Stimulated activated CD4-positive, alpha-beta T cell treated with anti-CD3 and anti-CD28 coated beads, Interleukin-2, amount 100 ng/mL, for 4 hours (primary cell): ENCODE measurements around the gene PELI1.

ENCODE experiments used
- DNase-seq: peaks from one replicate; pipeline ENCODE4 v3.0.0-alpha.2; 2020; ENCODE audit warnings: low read depth

PELI1 gene

DNA sequence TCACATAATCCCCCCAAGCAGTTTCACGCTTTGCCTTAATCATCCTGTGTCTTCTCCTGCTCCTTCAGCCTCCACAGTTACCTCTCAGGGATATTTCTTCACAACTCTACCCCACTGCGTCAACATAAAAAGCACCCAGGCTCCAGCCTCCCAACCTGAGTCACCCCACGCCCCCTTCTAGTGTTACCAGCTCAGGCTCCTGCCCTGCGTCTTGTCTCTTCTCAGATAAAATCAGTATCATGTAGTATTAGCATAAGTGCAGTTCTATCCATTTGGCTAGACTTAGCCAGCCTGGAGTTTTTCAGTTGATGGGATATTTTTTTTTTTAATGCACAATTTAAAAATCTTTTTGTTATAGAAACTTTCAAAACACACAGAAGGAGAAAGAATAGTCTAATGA lies 9.6 kb upstream of the PELI1 start:
- no peak for DNase-seq

GRCh38 chr2:64151476-64151875 lies 7.3 kb upstream of the PELI1 start:
- no peak for DNase-seq

GRCh38 chr2:64145714-64146113 lies 1.5 kb upstream of the PELI1 start:
- DNase-seq, result no peak

DNA sequence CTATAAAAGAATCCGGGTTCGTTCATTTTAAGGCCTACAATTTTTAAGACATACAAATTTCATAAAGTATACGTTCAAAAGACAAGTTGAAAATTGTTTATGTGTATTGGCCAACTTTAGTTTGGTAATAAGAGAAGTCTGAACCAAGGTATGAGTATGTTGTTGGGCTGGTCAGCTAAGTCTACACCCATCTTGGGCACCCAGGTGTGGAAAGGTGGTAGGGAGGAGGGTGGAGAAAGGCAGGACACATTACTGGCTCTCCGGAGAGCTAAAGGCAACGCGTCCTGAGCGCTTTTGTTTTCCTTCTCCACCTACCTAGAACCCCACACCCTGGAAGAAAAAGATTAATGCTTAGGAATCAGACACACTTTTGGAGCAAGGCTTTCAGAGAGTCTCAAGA lies 899 bp upstream of the PELI1 start:
- no peak for DNase-seq

DNA sequence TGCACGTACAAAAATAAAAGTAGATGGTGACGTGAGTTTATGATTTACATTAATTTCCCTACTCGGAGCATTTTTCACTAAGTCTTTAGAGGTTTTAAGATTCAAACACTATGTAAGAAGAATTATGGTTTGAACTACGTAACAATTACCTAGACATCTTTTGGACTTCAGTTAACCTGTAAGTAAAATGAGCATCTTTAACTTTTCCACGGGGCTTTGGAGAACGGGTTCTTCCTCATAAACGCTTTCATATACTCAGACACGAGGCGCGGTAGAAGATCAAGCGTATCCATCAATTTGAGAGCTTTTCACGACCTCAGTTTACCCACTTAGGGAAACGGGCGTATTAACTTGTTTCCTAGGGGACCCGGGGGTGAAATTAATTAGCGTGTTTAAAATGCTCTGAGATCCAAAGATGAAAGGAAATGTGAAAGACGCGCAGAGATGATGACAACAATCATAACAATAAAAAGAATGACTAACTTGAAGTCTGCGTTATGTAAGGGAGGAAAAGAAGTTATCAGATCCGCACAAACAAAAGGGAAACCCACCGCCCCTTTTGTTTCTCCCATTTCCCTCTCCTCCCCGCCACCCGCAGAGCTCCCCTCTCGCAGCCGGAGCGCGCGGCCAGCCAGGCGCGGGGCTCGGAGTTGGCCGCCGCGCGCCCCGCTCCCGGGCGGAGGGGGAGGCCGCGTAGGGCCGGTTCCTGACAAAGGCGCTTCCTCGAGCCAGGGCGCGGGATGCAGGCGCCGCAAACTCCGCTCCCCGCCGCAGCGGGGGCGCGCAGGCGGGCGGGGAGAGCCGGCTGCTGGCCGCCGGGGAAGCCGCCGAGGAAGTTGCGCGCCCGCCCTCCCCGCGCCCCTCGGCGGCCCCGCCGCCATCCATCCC lies 807 bp downstream of the PELI1 start:
- DNase-seq, result peak; percentile 6

DNA sequence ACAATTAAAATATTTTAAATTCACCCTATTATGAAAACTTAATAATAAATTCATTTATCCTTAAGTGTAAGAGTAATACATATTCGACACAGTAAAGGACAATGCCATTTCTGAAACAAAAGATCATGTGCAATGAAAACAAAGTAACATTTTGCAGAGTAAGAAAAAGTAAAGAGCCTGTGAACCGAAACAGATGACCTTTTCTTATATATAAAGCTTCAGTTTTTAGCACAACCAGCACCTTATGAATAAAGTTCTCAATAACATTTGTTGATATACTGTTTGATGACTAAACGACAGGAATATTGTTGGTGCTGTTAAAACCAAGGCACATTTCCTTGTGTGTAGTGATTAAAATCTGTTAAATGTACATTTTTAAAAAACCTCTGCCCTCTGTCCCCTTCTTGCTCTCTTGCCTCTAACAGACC lies 1.5 kb downstream of the PELI1 start:
- no peak for DNase-seq

GRCh38 chr2:64141674-64142405 lies 2.4 kb downstream of the PELI1 start:
- DNase-seq, result no peak

DNA sequence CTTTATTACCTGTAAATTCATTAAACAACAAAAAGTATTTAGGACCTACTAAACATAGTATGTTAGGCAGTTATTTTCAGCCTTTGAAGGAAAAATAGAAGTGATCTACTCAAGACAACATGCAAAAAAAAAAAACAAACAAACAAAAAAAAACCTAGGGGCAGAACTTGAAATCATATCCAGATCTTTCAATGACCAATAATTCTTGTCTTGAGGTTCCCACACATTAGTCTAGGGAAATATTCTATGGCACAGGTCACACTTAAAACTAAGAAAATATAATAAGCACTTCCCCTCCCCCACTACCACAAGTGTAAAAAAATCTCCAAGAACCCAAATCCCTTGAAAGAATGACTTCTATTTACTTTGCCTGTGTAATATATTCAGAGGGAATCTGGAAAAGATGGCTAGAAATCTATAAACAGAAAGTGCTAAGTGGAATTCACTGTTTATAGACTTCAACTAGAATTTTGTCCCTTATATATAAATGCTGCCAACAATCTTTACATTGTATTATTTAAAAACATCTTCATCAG lies 3.5 kb downstream of the PELI1 start:
- DNase-seq, result no peak

DNA sequence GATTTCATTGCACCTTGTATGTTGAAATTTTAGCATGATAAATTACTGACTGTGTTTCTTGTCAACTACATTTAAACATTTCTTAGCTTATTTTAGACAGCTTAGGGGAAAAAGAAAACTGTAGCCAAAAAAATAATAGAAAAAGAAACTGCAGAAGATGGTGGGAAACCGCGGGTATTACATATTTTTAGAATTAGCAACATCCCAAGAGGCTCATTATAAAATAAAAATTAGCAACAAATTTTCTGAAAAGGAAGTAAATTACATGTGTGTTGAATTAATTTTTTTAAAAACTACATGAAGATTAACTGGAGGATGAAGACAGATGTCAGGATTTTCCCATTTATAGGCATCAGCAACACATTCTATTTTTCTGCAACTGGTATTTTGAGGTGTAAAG lies 4.3 kb downstream of the PELI1 start:
- no peak for DNase-seq

- no peak for DNase-seq
Measured at GRCh38 chr2:64137996-64138395, 6.2 kb downstream of the PELI1 start.

DNA sequence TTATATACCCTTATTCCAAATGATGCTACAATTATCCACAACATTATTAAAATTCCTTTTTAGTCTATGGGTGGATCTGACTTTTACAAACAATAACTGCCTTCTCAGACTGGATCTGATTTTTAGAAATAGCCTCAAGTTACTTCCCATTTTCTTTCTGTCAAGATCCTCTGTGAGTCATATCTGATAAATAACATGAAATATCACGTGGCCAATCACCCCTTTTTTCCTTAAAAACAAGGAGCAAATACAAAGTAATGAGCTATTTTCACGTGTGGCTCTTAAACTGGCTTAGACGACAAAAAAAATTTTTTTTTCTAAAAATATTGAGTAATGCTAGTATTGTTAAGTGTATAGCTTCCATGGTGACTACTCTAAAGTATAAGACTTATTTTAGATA lies 6.7 kb downstream of the PELI1 start:
- DNase-seq, result no peak

GRCh38 chr2:64135421-64135820 lies 8.8 kb downstream of the PELI1 start:
- no peak for DNase-seq

DNA sequence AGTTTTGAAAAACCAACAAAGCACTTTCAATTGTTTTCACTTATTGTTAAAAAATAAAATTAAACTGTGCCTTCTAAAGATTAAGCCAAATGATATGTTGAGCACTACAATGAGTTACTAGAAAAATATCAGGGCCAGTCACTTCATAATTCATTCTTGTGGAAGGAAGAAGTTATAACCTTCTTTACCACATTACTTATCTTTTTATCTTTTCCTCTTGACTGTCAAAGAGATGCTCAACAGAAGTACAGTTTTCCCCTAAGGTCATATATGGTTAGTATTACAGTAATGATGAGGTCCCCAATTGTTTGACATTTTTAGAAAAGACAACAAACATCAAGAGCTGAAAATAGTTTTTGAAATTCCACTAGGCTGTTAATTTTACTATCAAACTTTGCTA lies 9.4 kb downstream of the PELI1 start:
- no peak for DNase-seq

- no peak for DNase-seq
Measured at GRCh38 chr2:64133828-64134227, 10.4 kb downstream of the PELI1 start.

DNA sequence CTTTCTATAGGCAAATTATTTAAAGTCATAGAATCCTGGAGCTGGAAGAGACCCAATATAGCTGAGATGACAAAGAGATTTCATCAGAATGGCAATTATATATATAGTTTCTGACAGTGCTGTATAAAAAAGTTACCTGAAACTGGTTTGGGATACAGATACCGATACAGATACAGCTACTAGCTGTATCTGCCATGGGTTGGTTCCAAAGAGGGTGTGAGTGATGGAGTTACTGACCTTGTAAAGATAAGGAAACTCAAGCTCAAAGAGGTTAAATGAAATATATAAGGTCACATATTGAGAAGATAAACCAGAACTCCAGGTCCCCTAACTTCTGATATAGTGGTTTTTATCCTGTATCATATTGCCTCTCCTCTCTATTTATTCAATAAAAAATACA lies 10.9 kb downstream of the PELI1 start:
- no peak for DNase-seq

GRCh38 chr2:64130333-64130732 lies 13.9 kb downstream of the PELI1 start:
- no peak for DNase-seq

- no peak for DNase-seq
Measured at GRCh38 chr2:64128943-64129391, 15.3 kb downstream of the PELI1 start.

DNA sequence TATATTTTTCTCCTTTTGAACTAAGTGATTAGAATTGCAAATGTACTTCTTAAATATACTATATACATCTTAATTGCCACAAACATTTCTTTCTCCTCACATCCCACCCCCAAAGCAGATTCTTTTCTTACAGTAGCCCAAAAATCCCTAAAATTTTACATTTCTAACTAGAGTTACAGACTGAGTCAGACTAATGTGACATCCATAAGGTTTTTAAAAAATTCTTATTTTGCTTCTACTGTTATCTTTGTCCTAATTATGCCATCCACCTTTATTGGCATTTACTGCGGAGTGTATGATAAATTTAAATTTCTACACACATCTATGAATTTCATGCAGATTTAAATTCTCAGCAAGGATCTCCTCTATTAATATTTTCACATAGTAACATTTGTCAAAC lies 15.8 kb downstream of the PELI1 start:
- no peak for DNase-seq

GRCh38 chr2:64127119-64127518 lies 17.1 kb downstream of the PELI1 start:
- DNase-seq, result no peak

- DNase-seq, result no peak
Measured at GRCh38 chr2:64126601-64127000, 17.6 kb downstream of the PELI1 start.

- DNase-seq, result no peak
Measured at GRCh38 chr2:64124571-64124970, 19.6 kb downstream of the PELI1 start.

DNA sequence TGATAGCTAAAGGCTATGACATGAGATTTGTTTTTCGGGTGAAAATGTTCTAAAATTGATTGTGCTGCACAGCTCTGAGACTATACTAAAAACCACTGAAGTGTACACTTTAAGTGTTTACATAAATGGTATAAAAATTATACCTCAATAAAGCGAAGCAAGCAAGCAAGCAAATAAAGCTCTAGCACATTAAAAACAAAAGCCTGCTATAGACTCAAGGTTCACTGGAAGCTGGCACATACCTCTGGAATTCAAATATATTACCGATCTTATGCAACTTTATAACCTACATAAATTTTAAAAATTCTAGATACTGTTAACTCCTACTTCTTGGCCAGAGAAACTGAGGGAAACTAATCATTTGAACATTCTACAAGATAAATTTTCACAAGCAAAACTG lies 20.1 kb downstream of the PELI1 start:
- no peak for DNase-seq

DNA sequence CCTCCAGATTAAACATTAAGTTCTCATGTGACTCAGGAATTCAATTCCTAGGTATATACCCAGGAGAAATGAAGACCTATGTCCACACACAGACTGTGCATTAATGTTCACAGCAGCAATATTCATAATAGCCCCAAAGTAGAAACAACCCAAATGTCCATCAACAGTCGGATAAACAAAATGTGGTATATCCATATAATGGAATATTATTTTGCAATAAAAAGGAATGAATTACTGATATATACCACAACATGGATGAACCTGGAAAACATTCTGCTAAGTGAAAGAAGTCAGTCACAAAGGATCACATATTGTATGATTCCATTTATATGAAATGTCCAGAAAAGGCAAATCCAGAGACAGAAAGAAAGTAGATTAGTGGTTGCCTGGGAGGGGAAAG lies 20.5 kb downstream of the PELI1 start:
- no peak for DNase-seq
